ENCODE data around the gene KRTAP5-7.
"Not testable (repeated sequence)": the region's sequence is repeated elsewhere in the genome, so short reads cannot be mapped to it uniquely, and the experiment has no call there.

Gene KRTAP5-7

GRCh38 chr11:71526796-71527575 is at the start of gene KRTAP5-7:
Gene KRTAP5-7 (plus strand): TSS chr11:71527267. CDS start chr11:71527301, 34 bp downstream.
- DNase-seq (ENCODE audit: low read depth) = not testable (repeated sequence)

GRCh38 chr11:71477641-71478527 is 49.2 kb upstream of the KRTAP5-7 start:
- no peak for DNase-seq (ENCODE audit: low read depth)
- H3K4me3 ChIP-seq (ENCODE audit: low read depth, low read length) = no peak overlapping the region

More at GRCh38 chr11:71526796-71527575, at the start of gene KRTAP5-7:
- not testable (repeated sequence) for H3K4me3 ChIP-seq (ENCODE audit: low read depth, low read length)

- no peak for DNase-seq (ENCODE audit: low read depth)
- no peak overlapping the region for H3K4me3 ChIP-seq (ENCODE audit: low read depth, low read length)
Observed at GRCh38 chr11:71478528-71478840, 48.6 kb upstream of the KRTAP5-7 start.

GRCh38 chr11:71481101-71481960 is 45.7 kb upstream of the KRTAP5-7 start:
- no peak for DNase-seq (ENCODE audit: low read depth)
- no peak overlapping the region for H3K4me3 ChIP-seq (ENCODE audit: low read depth, low read length)

GRCh38 chr11:71482216-71482615 is 44.9 kb upstream of the KRTAP5-7 start:
- DNase-seq (ENCODE audit: low read depth) = no peak
- H3K4me3 ChIP-seq (ENCODE audit: low read depth, low read length) = no peak overlapping the region

GRCh38 chr11:71482746-71483364 is 44.2 kb upstream of the KRTAP5-7 start:
- no peak for DNase-seq (ENCODE audit: low read depth)
- no peak overlapping the region for H3K4me3 ChIP-seq (ENCODE audit: low read depth, low read length)

- no peak for DNase-seq (ENCODE audit: low read depth)
- no peak overlapping the region for H3K4me3 ChIP-seq (ENCODE audit: low read depth, low read length)
Observed at GRCh38 chr11:71483692-71484091, 43.4 kb upstream of the KRTAP5-7 start.

GRCh38 chr11:71484248-71485062 is 42.6 kb upstream of the KRTAP5-7 start:
- DNase-seq (ENCODE audit: low read depth) = no peak
- no peak overlapping the region for H3K4me3 ChIP-seq (ENCODE audit: low read depth, low read length)

- DNase-seq (ENCODE audit: low read depth) = no peak
- H3K4me3 ChIP-seq (ENCODE audit: low read depth, low read length) = no peak overlapping the region
Observed at GRCh38 chr11:71485063-71485399, 42.0 kb upstream of the KRTAP5-7 start.

GRCh38 chr11:71485466-71485865 is 41.6 kb upstream of the KRTAP5-7 start:
- no peak for DNase-seq (ENCODE audit: low read depth)
- no peak overlapping the region for H3K4me3 ChIP-seq (ENCODE audit: low read depth, low read length)

- DNase-seq (ENCODE audit: low read depth) = no peak
- H3K4me3 ChIP-seq (ENCODE audit: low read depth, low read length) = no peak overlapping the region
Observed at GRCh38 chr11:71486320-71486719, 40.7 kb upstream of the KRTAP5-7 start.

GRCh38 chr11:71488681-71489270 is 38.3 kb upstream of the KRTAP5-7 start:
- no peak for DNase-seq (ENCODE audit: low read depth)
- H3K4me3 ChIP-seq (ENCODE audit: low read depth, low read length) = no peak overlapping the region

GRCh38 chr11:71489311-71490043 is 37.6 kb upstream of the KRTAP5-7 start:
- peak; percentile 4 for DNase-seq (ENCODE audit: low read depth)
- H3K4me3 ChIP-seq (ENCODE audit: low read depth, low read length) = no peak overlapping the region

- no peak overlapping the region for H3K4me3 ChIP-seq (ENCODE audit: low read depth, low read length)
- no peak for DNase-seq (ENCODE audit: low read depth)
Observed at GRCh38 chr11:71490044-71490730, 36.9 kb upstream of the KRTAP5-7 start.

- DNase-seq (ENCODE audit: low read depth) = no peak
- H3K4me3 ChIP-seq (ENCODE audit: low read depth, low read length) = no peak overlapping the region
Observed at GRCh38 chr11:71490731-71491390, 36.2 kb upstream of the KRTAP5-7 start.

GRCh38 chr11:71491531-71491930 is 35.5 kb upstream of the KRTAP5-7 start:
- no peak for DNase-seq (ENCODE audit: low read depth)

GRCh38 chr11:71491940-71492339 is 35.1 kb upstream of the KRTAP5-7 start:
- no peak overlapping the region for H3K4me3 ChIP-seq (ENCODE audit: low read depth, low read length)
- no peak for DNase-seq (ENCODE audit: low read depth)

More at GRCh38 chr11:71491531-71491930, 35.5 kb upstream of the KRTAP5-7 start:
- no peak overlapping the region for H3K4me3 ChIP-seq (ENCODE audit: low read depth, low read length)

Measured in skeletal muscle cell (primary cell).